T-helper 2 cell (primary cell): Measurements from ENCODE around the gene TRIM4.
"Not testable (repeated sequence)": the region's sequence is repeated elsewhere in the genome, so short reads cannot be mapped to it uniquely, and the experiment has no call there.

Experiments
- DNase-seq, 5 experiments: peaks; one replicate each; pipeline versions ENCODE4 v3.0.0 to v3.0.0-alpha.2; 2012 to 2022
- total RNA-seq, 2 donors: gene quantifications; one replicate each; lab custom pipeline; 2026; lab: John Stamatoyannopoulos, UW

The TRIM4 gene
- 25.6 to 43.0 reads per million in 2 donors for total RNA-seq

GRCh38 chr7:99918959-99919813, at the start of gene TRIM4:
TRIM4 (minus strand) TSS chr7:99919530; CDS start chr7:99919401, 129 bp downstream.
- DNase-seq = peak; percentile 64 to 96 (median 87)

- DNase-seq = no peak
Observed at GRCh38 chr7:99958564-99959227, 39.4 kb upstream of the TRIM4 start.

GRCh38 chr7:99955247-99955646, 35.9 kb upstream of the TRIM4 start:
- DNase-seq = peak in 1 of 5 experiments; percentile 9

- DNase-seq = not testable (repeated sequence)
Observed at GRCh38 chr7:99954643-99955042, 35.3 kb upstream of the TRIM4 start.

GRCh38 chr7:99953649-99954048, 34.3 kb upstream of the TRIM4 start:
- no peak for DNase-seq

- not testable (repeated sequence) for DNase-seq
Observed at GRCh38 chr7:99952649-99953048, 33.3 kb upstream of the TRIM4 start.

- not testable (repeated sequence) for DNase-seq
Observed at GRCh38 chr7:99950819-99951218, 31.5 kb upstream of the TRIM4 start.

- peak in 1 of 5 experiments; percentile 15 for DNase-seq
Observed at GRCh38 chr7:99949645-99950228, 30.4 kb upstream of the TRIM4 start.

- DNase-seq = no peak
Observed at GRCh38 chr7:99947608-99948007, 28.3 kb upstream of the TRIM4 start.

- no peak for DNase-seq
Observed at GRCh38 chr7:99944497-99945070, 25.3 kb upstream of the TRIM4 start.

GRCh38 chr7:99943641-99944496, 24.5 kb upstream of the TRIM4 start:
- no peak for DNase-seq

GRCh38 chr7:99938296-99938695, 19.0 kb upstream of the TRIM4 start:
- no peak for DNase-seq

- DNase-seq = peak in 1 of 5 experiments; percentile 34
Observed at GRCh38 chr7:99935009-99935408, 15.7 kb upstream of the TRIM4 start.

- no peak for DNase-seq
Observed at GRCh38 chr7:99930376-99930775, 11.0 kb upstream of the TRIM4 start.

GRCh38 chr7:99929730-99930053, 10.4 kb upstream of the TRIM4 start:
- no peak for DNase-seq

GRCh38 chr7:99928994-99929729, 9.8 kb upstream of the TRIM4 start, which contains the start of gene GJC3:
GJC3 (minus strand) TSS chr7:99929620; CDS start chr7:99929620, 0 bp downstream.
- DNase-seq = peak in 4 of 5 experiments; percentile 6 to 60 (median 15)

- no peak for DNase-seq
Observed at GRCh38 chr7:99928188-99928587, 8.9 kb upstream of the TRIM4 start.

- DNase-seq = no peak
Observed at GRCh38 chr7:99927536-99927935, 8.2 kb upstream of the TRIM4 start.

- no peak for DNase-seq
Observed at GRCh38 chr7:99926321-99926720, 7.0 kb upstream of the TRIM4 start.

- no peak for DNase-seq
Observed at GRCh38 chr7:99923200-99923599, 3.9 kb upstream of the TRIM4 start.

GRCh38 chr7:99920149-99920548, 819 bp upstream of the TRIM4 start:
- DNase-seq = no peak

GRCh38 chr7:99919814-99920112, 433 bp upstream of the TRIM4 start:
- no peak for DNase-seq
